Endodermal cell (in vitro differentiated cells): ENCODE data around the gene PHLDB2. TPM values are rescaled to one million over a fixed set of nuclear protein-coding genes. Genes with fewer than 3 reads are reported as not detected.

Source experiments
- DNase-seq: peaks from one replicate; pipeline ENCODE4 v3.0.0-alpha.2; 2017
- H3K27ac ChIP-seq: 2 replicates; pipeline ENCODE4 v1.5.1; 2013; ENCODE audit warnings: mild to moderate bottlenecking, low read depth, low read length, moderate library complexity
- H3K27me3 ChIP-seq: 2 replicates; pipeline ENCODE4 v1.6.1; 2013; ENCODE audit warnings: mild to moderate bottlenecking, low read length, moderate library complexity; ENCODE audit not compliant: insufficient read depth, control insufficient read depth, poor library complexity, severe bottlenecking
- H3K36me3 ChIP-seq: 2 replicates; pipeline ENCODE4 v1.7.0; 2013; ENCODE audit warnings: mild to moderate bottlenecking, low read length, moderate library complexity; ENCODE audit not compliant: control insufficient read depth, insufficient read depth
- H3K4me1 ChIP-seq: one replicate; pipeline ENCODE4 v1.7.0; 2013; ENCODE audit warnings: low read length; ENCODE audit not compliant: control insufficient read depth, insufficient read depth
- H3K4me3 ChIP-seq: 2 replicates; pipeline ENCODE4 v1.5.1; 2013; ENCODE audit warnings: mild to moderate bottlenecking, low read length, moderate library complexity
- H3K9ac ChIP-seq: 2 replicates; pipeline ENCODE4 v1.6.1; 2013; ENCODE audit warnings: mild to moderate bottlenecking, low read length, moderate library complexity; ENCODE audit not compliant: poor library complexity, severe bottlenecking; ENCODE audit errors: extremely low read depth
- H3K9me3 ChIP-seq: 2 replicates; pipeline ENCODE4 v1.6.1; 2013; ENCODE audit warnings: mild to moderate bottlenecking, low read length, moderate library complexity; ENCODE audit not compliant: control insufficient read depth
- H3K27ac Mint-ChIP-seq: 2 replicates; pipeline ENCODE4 v1.8.0; 2020; ENCODE audit warnings: mixed read lengths
- H3K27me3 Mint-ChIP-seq: 2 replicates; pipeline ENCODE4 v1.8.0; 2021; ENCODE audit warnings: mild to moderate bottlenecking, mixed read lengths; ENCODE audit not compliant: insufficient read depth
- H3K36me3 Mint-ChIP-seq: 2 replicates; pipeline ENCODE4 v1.8.0; 2020; ENCODE audit warnings: low read depth, mixed read lengths
- H3K4me1 Mint-ChIP-seq: 2 replicates; pipeline ENCODE4 v1.8.0; 2020; ENCODE audit warnings: mixed read lengths
- H3K4me3 Mint-ChIP-seq: 2 replicates; pipeline ENCODE4 v1.8.0; 2020; ENCODE audit warnings: mild to moderate bottlenecking, moderate library complexity, mixed read lengths
- H3K9me3 Mint-ChIP-seq: 2 replicates; pipeline ENCODE4 v1.8.0; 2020; ENCODE audit warnings: mild to moderate bottlenecking, mixed read lengths
- CTCF ChIP-seq: fragments of 200-600 bp; sonication (generic); conservative IDR thresholded peaks from 2 replicates; pipeline ENCODE4 v1.5.0; 2021; ENCODE audit warnings: antibody characterized with exemption, mild to moderate bottlenecking
- WGBS, 2 experiments: methylation state at CpG; one replicate each; pipeline versions ENCODE4 v1.1.5 to v1.1.7; 2013; ENCODE audit warnings: missing lambda C conversion rate in 2 of 2, mixed read lengths in 1 of 2; ENCODE audit not compliant: insufficient coverage in 1 of 2, insufficient read length in 1 of 2; 5-methylcytosine and 5-hydroxymethylcytosine counted together
- total RNA-seq, 2 donors: library from RNA; stranded (reverse); fragmentation: NEBNext Ultra II Directional in 1 of 2; extraction: Animal tissue kit (Norgen Biotek cat#: 25700) in 1 of 2; gene quantifications; 2 replicates in 1 of 2; 3 replicates in 1 of 2; pipeline ENCODE4 v1.2.1, GENCODE V29; 2021

The PHLDB2 gene
- total RNA-seq, 2 donors from 2014 or later = 59.5 to 67.4 TPM

- Mint-ChIP-seq H3K9me3 (no peaks in the 10 kb centered on the region), H3K27me3 (peaks cover 21% of the 10 kb centered on the region), H3K36me3 (no peaks in the 10 kb centered on the region), H3K27ac (no peak overlapping the region), H3K4me3 (no peak overlapping the region), H3K4me1 (peaks cover 7% of the 10 kb centered on the region)
- Histone ChIP-seq H3K36me3 (no peaks in the 10 kb centered on the region), H3K9me3 (no peaks in the 10 kb centered on the region), H3K4me1 (no peaks in the 10 kb centered on the region), H3K4me3 (no peak overlapping the region), H3K27me3 (no peaks in the 10 kb centered on the region), H3K9ac (no peak overlapping the region), H3K27ac (no peak overlapping the region)
- no peak for TF ChIP-seq CTCF
- no peak for DNase-seq
These were observed 27.2 kb upstream of the PHLDB2 start for GRCh38 chr3:111831840-111832239.

GRCh38 chr3:111837112-111837511, 22.0 kb upstream of the PHLDB2 start:
- Mint-ChIP-seq H3K4me3 (no peak overlapping the region), H3K9me3 (no peaks in the 10 kb centered on the region), H3K4me1 (peaks cover 11% of the 10 kb centered on the region), H3K27ac (no peak overlapping the region), H3K36me3 (no peaks in the 10 kb centered on the region), H3K27me3 (peaks cover 36% of the 10 kb centered on the region)
- Histone ChIP-seq H3K4me3 (no peak overlapping the region), H3K9me3 (no peaks in the 10 kb centered on the region), H3K27me3 (no peaks in the 10 kb centered on the region), H3K9ac (no peak overlapping the region), H3K4me1 (no peaks in the 10 kb centered on the region), H3K27ac (no peak overlapping the region), H3K36me3 (no peaks in the 10 kb centered on the region)
- DNase-seq = no peak
- WGBS, 2 experiments = 59 to 67% methylated on average over 2 to 3 of the region's 3 CpGs
- no peak for TF ChIP-seq CTCF

- H3K27ac Mint-ChIP-seq = no peak overlapping the region
- no peak overlapping the region for H3K4me3 Mint-ChIP-seq
These were observed 20.9 kb upstream of the PHLDB2 start for GRCh38 chr3:111838133-111838532.

More at GRCh38 chr3:111838133-111838532, 20.9 kb upstream of the PHLDB2 start:
- no peaks in the 10 kb centered on the region for H3K4me1 ChIP-seq
- no peak overlapping the region for H3K27ac ChIP-seq
- no peak overlapping the region for H3K9ac ChIP-seq
- H3K4me3 ChIP-seq = no peak overlapping the region
- H3K36me3 ChIP-seq = no peaks in the 10 kb centered on the region
- H3K9me3 ChIP-seq = no peaks in the 10 kb centered on the region
- TF ChIP-seq CTCF = no peak
- WGBS, 2 experiments = 91 to 95% methylated on average over 5 of the region's 5 CpGs
- Mint-ChIP-seq H3K9me3 (no peaks in the 10 kb centered on the region), H3K4me1 (peaks cover 11% of the 10 kb centered on the region), H3K36me3 (no peaks in the 10 kb centered on the region), H3K27me3 (peaks cover 36% of the 10 kb centered on the region)
- DNase-seq = no peak
- no peaks in the 10 kb centered on the region for H3K27me3 ChIP-seq
